OCI-LY1 (cell line): ENCODE data around the gene CLBA1.

Experiments used
- H2AFZ ChIP-seq: fragments of 200-600 bp; sonication (generic), shearing (Covaris generic); 2 replicates; pipeline ENCODE4 v1.6.0; 2014; ENCODE audit warnings: antibody characterized with exemption, mild to moderate bottlenecking, low read length
- H3F3A ChIP-seq: fragments of 200-600 bp; sonication (generic), shearing (Covaris generic); 2 replicates; pipeline ENCODE4 v1.6.0; 2014; ENCODE audit warnings: mild to moderate bottlenecking, antibody characterized with exemption, low read length, moderate library complexity; ENCODE audit not compliant: insufficient read depth
- H3K27ac ChIP-seq: fragments of 200-600 bp; sonication (generic); 2 replicates; pipeline ENCODE4 v1.5.1; 2014; ENCODE audit warnings: low read length, mixed run types, mild to moderate bottlenecking, low read depth; ENCODE audit not compliant: poor library complexity, severe bottlenecking
- H3K27me3 ChIP-seq: fragments of 200-600 bp; sonication (generic); 2 replicates; pipeline ENCODE4 v1.6.0; 2014; ENCODE audit warnings: antibody characterized with exemption, mild to moderate bottlenecking, low read length, moderate library complexity; ENCODE audit not compliant: insufficient read depth
- H3K36me3 ChIP-seq: fragments of 200-600 bp; sonication (generic); 2 replicates; pipeline ENCODE4 v1.6.1; 2014; ENCODE audit warnings: mild to moderate bottlenecking, antibody characterized with exemption, low read length, moderate library complexity, mixed read lengths; ENCODE audit not compliant: insufficient read depth
- H3K4me1 ChIP-seq: fragments of 200-600 bp; sonication (generic); 2 replicates; pipeline ENCODE4 v1.5.1; 2014; ENCODE audit warnings: mild to moderate bottlenecking, low read length, moderate library complexity; ENCODE audit not compliant: insufficient read depth, severe bottlenecking
- H3K4me2 ChIP-seq: fragments of 200-600 bp; sonication (generic), shearing (Covaris generic); 2 replicates; pipeline ENCODE4 v1.6.1; 2014; ENCODE audit warnings: low read length
- H3K4me3 ChIP-seq: fragments of 200-600 bp; sonication (generic); 2 replicates; pipeline ENCODE4 v1.5.1; 2014; ENCODE audit warnings: low read length, low read depth, mild to moderate bottlenecking, mixed read lengths; ENCODE audit not compliant: poor library complexity, severe bottlenecking
- H3K79me2 ChIP-seq: fragments of 200-600 bp; shearing (Covaris generic); 2 replicates; pipeline ENCODE4 v1.6.1; 2016; ENCODE audit warnings: mixed run types, low read length, mixed read lengths; ENCODE audit not compliant: insufficient read depth
- H3K9ac ChIP-seq: fragments of 200-600 bp; sonication (generic), shearing (Covaris generic); 2 replicates; pipeline ENCODE4 v1.6.1; 2014; ENCODE audit warnings: mild to moderate bottlenecking, low read length, mixed read lengths
- H3K9me2 ChIP-seq: fragments of 200-600 bp; sonication (generic), shearing (Covaris generic); 2 replicates; pipeline ENCODE4 v1.6.1; 2014; ENCODE audit warnings: low read depth, mild to moderate bottlenecking, low read length, mixed read lengths
- H3K9me3 ChIP-seq: fragments of 200-600 bp; shearing (Covaris generic); 2 replicates; pipeline ENCODE4 v1.6.1; 2014; ENCODE audit warnings: low read length, mixed read lengths
- H4K20me1 ChIP-seq: fragments of 200-600 bp; sonication (generic), shearing (Covaris generic); 2 replicates; pipeline ENCODE4 v1.6.0; 2016; ENCODE audit warnings: mild to moderate bottlenecking, low read length; ENCODE audit not compliant: insufficient read depth
- EZH2 ChIP-seq: fragments of 200-600 bp; sonication (generic), shearing (Covaris generic); IDR thresholded peaks from 2 replicates; pipeline ENCODE4 v1.8.0; 2017; ENCODE audit warnings: borderline replicate concordance, mixed run types, mild to moderate bottlenecking, antibody characterized with exemption, low read length, moderate library complexity, mixed read lengths
- TF ChIP-seq, protein P1 (sequence below): fragments of 200-600 bp; sonication (generic), shearing (Covaris generic); IDR thresholded peaks from 2 replicates; pipeline ENCODE4 v1.5.1; 2017; ENCODE audit warnings: mild to moderate bottlenecking, antibody characterized with exemption, low read length, moderate library complexity, mixed read lengths

Gene CLBA1

GRCh38 chr14:104976198-104977007, 9.2 kb upstream of the CLBA1 start:
- no peaks in the 10 kb centered on the region for H3F3A ChIP-seq
- 0 out of 2 replicates have a peak, but pooled peaks cover 4% of the 10 kb centered on the region for H3K27me3 ChIP-seq
- H3K27ac ChIP-seq = no peak overlapping the region
- H3K9me2 ChIP-seq = no peaks in the 10 kb centered on the region
- no peaks in the 10 kb centered on the region for H4K20me1 ChIP-seq
- H3K4me2 ChIP-seq = no peak overlapping the region
- no peak overlapping the region for H2AFZ ChIP-seq
- TF ChIP-seq, protein P1, sequence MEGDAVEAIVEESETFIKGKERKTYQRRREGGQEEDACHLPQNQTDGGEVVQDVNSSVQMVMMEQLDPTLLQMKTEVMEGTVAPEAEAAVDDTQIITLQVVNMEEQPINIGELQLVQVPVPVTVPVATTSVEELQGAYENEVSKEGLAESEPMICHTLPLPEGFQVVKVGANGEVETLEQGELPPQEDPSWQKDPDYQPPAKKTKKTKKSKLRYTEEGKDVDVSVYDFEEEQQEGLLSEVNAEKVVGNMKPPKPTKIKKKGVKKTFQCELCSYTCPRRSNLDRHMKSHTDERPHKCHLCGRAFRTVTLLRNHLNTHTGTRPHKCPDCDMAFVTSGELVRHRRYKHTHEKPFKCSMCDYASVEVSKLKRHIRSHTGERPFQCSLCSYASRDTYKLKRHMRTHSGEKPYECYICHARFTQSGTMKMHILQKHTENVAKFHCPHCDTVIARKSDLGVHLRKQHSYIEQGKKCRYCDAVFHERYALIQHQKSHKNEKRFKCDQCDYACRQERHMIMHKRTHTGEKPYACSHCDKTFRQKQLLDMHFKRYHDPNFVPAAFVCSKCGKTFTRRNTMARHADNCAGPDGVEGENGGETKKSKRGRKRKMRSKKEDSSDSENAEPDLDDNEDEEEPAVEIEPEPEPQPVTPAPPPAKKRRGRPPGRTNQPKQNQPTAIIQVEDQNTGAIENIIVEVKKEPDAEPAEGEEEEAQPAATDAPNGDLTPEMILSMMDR = peak; percentile 95
- no peak for TF ChIP-seq EZH2
- H3K4me1 ChIP-seq = no peaks in the 10 kb centered on the region
- H3K36me3 ChIP-seq = no peaks in the 10 kb centered on the region
- H3K9me3 ChIP-seq = no peaks in the 10 kb centered on the region
- H3K4me3 ChIP-seq = no peak overlapping the region
- no peaks in the 10 kb centered on the region for H3K79me2 ChIP-seq
- H3K9ac ChIP-seq = no peak overlapping the region

- Histone ChIP-seq H3K9ac (no peak overlapping the region), H3K79me2 (no peaks in the 10 kb centered on the region), H3K9me3 (no peaks in the 10 kb centered on the region), H3F3A (no peaks in the 10 kb centered on the region), H3K9me2 (no peaks in the 10 kb centered on the region), H3K36me3 (no peaks in the 10 kb centered on the region), H3K27ac (no peak overlapping the region), H3K4me3 (no peak overlapping the region), H3K4me2 (no peak overlapping the region), H3K27me3 (0 out of 2 replicates have a peak, but pooled peaks cover 4% of the 10 kb centered on the region), H4K20me1 (no peaks in the 10 kb centered on the region), H3K4me1 (no peaks in the 10 kb centered on the region), H2AFZ (no peak overlapping the region)
- TF ChIP-seq, protein P1 = no peak
- TF ChIP-seq EZH2 = no peak
These were observed 8.4 kb upstream of the CLBA1 start for GRCh38 chr14:104977008-104977680.

DNA sequence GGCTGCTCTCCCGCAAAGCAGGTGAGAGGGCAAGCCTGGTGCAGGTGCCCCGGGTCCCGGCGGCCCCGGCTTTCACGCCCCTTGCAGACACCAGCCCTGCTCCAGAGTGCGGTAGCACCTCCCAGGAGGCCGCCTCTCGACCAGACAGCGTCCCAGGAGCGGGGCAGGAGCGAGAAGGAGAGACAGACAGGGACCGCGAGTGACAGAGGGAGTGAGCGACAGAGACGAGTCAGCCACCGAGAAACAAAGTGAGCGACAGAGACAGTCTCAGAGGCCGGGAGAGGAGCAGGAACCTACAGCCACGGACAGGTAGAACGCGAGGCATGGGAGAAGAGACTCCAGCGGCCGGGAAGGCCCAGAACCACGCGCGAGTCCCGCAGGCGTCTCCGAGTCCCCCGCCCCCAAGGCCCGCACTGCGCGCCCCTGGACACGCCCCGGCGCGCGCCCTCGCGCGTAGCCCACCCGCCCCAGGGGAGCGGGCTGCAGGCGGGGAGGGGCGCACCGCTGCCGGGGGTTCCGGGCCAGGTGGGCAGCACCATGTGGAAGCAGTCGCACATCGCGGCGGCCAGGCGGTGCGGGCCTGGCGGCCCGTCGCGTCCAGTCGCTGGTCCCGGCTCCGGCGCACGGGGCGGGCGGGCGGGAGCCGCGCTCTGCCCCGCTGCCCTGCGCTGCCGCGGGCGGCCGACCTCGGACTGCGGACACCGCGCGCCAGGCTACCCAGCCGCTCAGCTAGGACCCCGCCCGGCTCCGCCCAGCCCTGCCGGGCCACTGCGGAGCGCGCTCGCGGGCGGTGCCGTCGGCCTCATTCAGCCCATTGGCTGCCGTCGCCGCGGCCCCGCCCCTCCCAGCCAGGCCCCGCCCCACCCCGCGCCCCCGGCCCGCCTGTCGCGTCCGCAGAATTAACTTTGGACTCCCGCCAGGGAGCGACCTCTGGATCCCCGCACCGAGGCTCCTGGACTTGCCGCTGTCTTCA, 7.6 kb upstream of the CLBA1 start, which contains the start of gene AHNAK2:
TSS of gene AHNAK2 (minus strand) at position 694 of the 973 bp plus-strand sequence. CDS start at position 557, 137 bp downstream.
- H3K9ac ChIP-seq = no peak within 1 kb of the TSS
- H3K4me3 ChIP-seq = no peak within 1 kb of the TSS
- no peak within 1 kb of the TSS for H3K27ac ChIP-seq
- H2AFZ ChIP-seq = no peak within 1 kb of the TSS
- H4K20me1 ChIP-seq = no peaks in the 10 kb centered on the region
- no peak within 1 kb of the TSS for H3K4me2 ChIP-seq
- TF ChIP-seq EZH2 = no peak
- TF ChIP-seq, protein P1 = no peak
- no peaks in the 10 kb centered on the region for H3F3A ChIP-seq
- no peaks in the 10 kb centered on the region for H3K9me3 ChIP-seq
- no peaks in the 10 kb centered on the region for H3K36me3 ChIP-seq
- no peaks in the 10 kb centered on the region for H3K9me2 ChIP-seq
- H3K27me3 ChIP-seq = 0 out of 2 replicates have a peak, but pooled peaks cover 7% of the 10 kb centered on the region
- no peaks in the 10 kb centered on the region for H3K79me2 ChIP-seq
- no peaks in the 10 kb centered on the region for H3K4me1 ChIP-seq
